Trophoblast cell (in vitro differentiated cells and primary cell): Measurements from ENCODE around the gene CGNL1.

ENCODE experiments used
- DNase-seq, 2 donors: peaks; one replicate each; pipeline ENCODE4 v3.0.0-alpha.2; 2016
- H2AFZ ChIP-seq: 2 replicates; pipeline ENCODE4 v1.6.1; 2013; ENCODE audit warnings: low read length, moderate library complexity, mild to moderate bottlenecking; ENCODE audit not compliant: insufficient read depth, poor library complexity
- H2AK5ac ChIP-seq: 2 replicates; pipeline ENCODE4 v1.6.1; 2013; ENCODE audit warnings: mild to moderate bottlenecking, low read length
- H2BK120ac ChIP-seq: 2 replicates; pipeline ENCODE4 v1.6.1; 2013; ENCODE audit warnings: low read length, mild to moderate bottlenecking, moderate library complexity; ENCODE audit not compliant: insufficient read depth, poor library complexity
- H2BK12ac ChIP-seq: 2 replicates; pipeline ENCODE4 v1.6.1; 2013; ENCODE audit warnings: mild to moderate bottlenecking, low read length, moderate library complexity
- H2BK5ac ChIP-seq: 2 replicates; pipeline ENCODE4 v1.6.1; 2013; ENCODE audit warnings: low read length, low read depth, moderate library complexity, mild to moderate bottlenecking; ENCODE audit not compliant: poor library complexity
- H3K14ac ChIP-seq: 2 replicates; pipeline ENCODE4 v1.6.1; 2013; ENCODE audit warnings: mild to moderate bottlenecking, low read length
- H3K18ac ChIP-seq: 2 replicates; pipeline ENCODE4 v1.6.1; 2013; ENCODE audit warnings: mild to moderate bottlenecking, low read length
- H3K23ac ChIP-seq: 2 replicates; pipeline ENCODE4 v1.6.1; 2013; ENCODE audit warnings: low read length
- H3K27ac ChIP-seq: 2 replicates; pipeline ENCODE4 v1.5.1; 2013; ENCODE audit warnings: low read depth, mild to moderate bottlenecking, inconsistent platforms, low read length, moderate library complexity
- H3K27me3 ChIP-seq: 2 replicates; pipeline ENCODE4 v1.6.1; 2013; ENCODE audit warnings: inconsistent platforms, mild to moderate bottlenecking, low read length, moderate library complexity; ENCODE audit not compliant: insufficient read depth
- H3K36me3 ChIP-seq, 2 experiments: 1 replicate in 1 of 2; 2 replicates in 1 of 2; pipeline ENCODE4 v1.6.1; 2013; ENCODE audit warnings: low read length in 2 of 2, mild to moderate bottlenecking in 2 of 2, moderate library complexity in 1 of 2; ENCODE audit not compliant: insufficient read depth in 2 of 2, control insufficient read depth in 1 of 2
- H3K4ac ChIP-seq: 2 replicates; pipeline ENCODE4 v1.6.1; 2013; ENCODE audit warnings: low read depth, mild to moderate bottlenecking, low read length, moderate library complexity
- H3K4me1 ChIP-seq, 2 experiments: 1 replicate in 1 of 2; 2 replicates in 1 of 2; pipeline ENCODE4 v1.6.1; 2013; ENCODE audit warnings: low read length in 2 of 2, mild to moderate bottlenecking in 2 of 2, moderate library complexity in 1 of 2; ENCODE audit not compliant: insufficient read depth in 2 of 2, control insufficient read depth in 1 of 2
- H3K4me2 ChIP-seq: 2 replicates; pipeline ENCODE4 v1.6.1; 2013; ENCODE audit warnings: inconsistent platforms, mild to moderate bottlenecking, low read length, moderate library complexity
- H3K4me3 ChIP-seq: 2 replicates; pipeline ENCODE4 v1.5.1; 2013; ENCODE audit warnings: mild to moderate bottlenecking, low read depth, low read length, inconsistent platforms
- H3K79me1 ChIP-seq: one replicate; pipeline ENCODE4 v1.6.1; 2013; ENCODE audit warnings: low read length
- H3K79me2 ChIP-seq: 2 replicates; pipeline ENCODE4 v1.6.1; 2013; ENCODE audit warnings: low read length, mild to moderate bottlenecking; ENCODE audit not compliant: control insufficient read depth, insufficient read depth, poor library complexity
- H3K9ac ChIP-seq: 2 replicates; pipeline ENCODE4 v1.6.1; 2013; ENCODE audit warnings: mild to moderate bottlenecking, low read length
- H3K9me3 ChIP-seq: 2 replicates; pipeline ENCODE4 v1.6.1; 2013; ENCODE audit warnings: low read depth, mild to moderate bottlenecking, control low read depth, inconsistent platforms, low read length; ENCODE audit not compliant: insufficient read depth
- H4K12ac ChIP-seq: 2 replicates; pipeline ENCODE4 v1.6.1; 2013; ENCODE audit warnings: low read depth, mild to moderate bottlenecking, low read length, moderate library complexity
- H4K8ac ChIP-seq: 2 replicates; pipeline ENCODE4 v1.6.1; 2013; ENCODE audit warnings: low read depth, mild to moderate bottlenecking, low read length, moderate library complexity
- H4K91ac ChIP-seq: one replicate; pipeline ENCODE4 v1.6.1; 2013; ENCODE audit warnings: low read depth, mild to moderate bottlenecking, low read length, moderate library complexity
- WGBS: extraction: QIAGEN DNeasy Blood & Tissue Kit; methylation state at CpG from one replicate; pipeline ENCODE4 v1.1.7; 2013; ENCODE audit warnings: missing lambda C conversion rate; ENCODE audit not compliant: insufficient read length, insufficient coverage; ENCODE audit errors: extremely low coverage; 5-methylcytosine and 5-hydroxymethylcytosine counted together

The CGNL1 gene

DNA sequence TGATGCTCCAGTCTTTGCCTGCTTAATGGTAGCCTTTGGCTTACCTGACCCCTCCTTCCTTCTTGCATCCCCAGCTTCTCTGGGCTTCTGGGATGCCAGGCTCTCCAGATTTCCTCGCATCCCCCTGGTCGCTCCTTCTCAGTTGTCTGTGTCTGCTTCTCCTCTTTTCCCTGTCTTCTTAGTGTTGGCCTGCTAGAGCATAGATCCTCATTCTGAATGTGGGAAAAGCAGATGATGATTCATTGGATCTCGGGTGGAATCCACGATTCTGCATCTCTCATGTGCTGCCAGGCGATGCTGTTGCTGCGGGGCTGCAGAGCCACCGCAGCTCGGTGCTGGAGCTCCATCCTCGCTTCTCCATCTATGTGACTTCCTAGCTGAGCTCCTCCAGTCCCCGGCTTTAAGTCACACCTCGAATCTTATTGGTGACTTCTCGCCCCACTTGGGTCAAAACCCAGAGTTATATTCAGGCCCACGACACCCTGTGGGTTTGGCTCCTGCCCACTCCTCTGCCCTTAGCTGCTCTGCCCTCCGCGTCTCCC lies 47.4 kb downstream of the CGNL1 start:
- Histone ChIP-seq H3K79me1 (peaks cover 10% of the 10 kb centered on the region), H3K9ac (no peak overlapping the region), H4K12ac (no peak overlapping the region), H4K8ac (no peak overlapping the region), H2AK5ac (no peak overlapping the region), H3K36me3 (no peaks in the 10 kb centered on the region), H2BK5ac (no peak overlapping the region), H3K4me2 (no peak overlapping the region), H3K18ac (no peak overlapping the region), H3K4me3 (no peak overlapping the region), H3K14ac (no peak overlapping the region), H3K27ac (no peak overlapping the region), H3K79me2 (peaks cover 1% of the 10 kb centered on the region), H4K91ac (no peak overlapping the region), H2BK12ac (peak overlapping the region; percentile 10), H2AFZ (no peak overlapping the region), H2BK120ac (no peak overlapping the region), H3K27me3 (no peaks in the 10 kb centered on the region), H3K4me1 (peaks cover 12 to 33% of the 10 kb centered on the region in 2 experiments), H3K4ac (no peak overlapping the region), H3K9me3 (peaks cover under 1% of the 10 kb centered on the region), H3K23ac (no peak overlapping the region)
- no peak for DNase-seq
- no CpG with 5 or more reads among the region's 15 CpGs for WGBS

DNA sequence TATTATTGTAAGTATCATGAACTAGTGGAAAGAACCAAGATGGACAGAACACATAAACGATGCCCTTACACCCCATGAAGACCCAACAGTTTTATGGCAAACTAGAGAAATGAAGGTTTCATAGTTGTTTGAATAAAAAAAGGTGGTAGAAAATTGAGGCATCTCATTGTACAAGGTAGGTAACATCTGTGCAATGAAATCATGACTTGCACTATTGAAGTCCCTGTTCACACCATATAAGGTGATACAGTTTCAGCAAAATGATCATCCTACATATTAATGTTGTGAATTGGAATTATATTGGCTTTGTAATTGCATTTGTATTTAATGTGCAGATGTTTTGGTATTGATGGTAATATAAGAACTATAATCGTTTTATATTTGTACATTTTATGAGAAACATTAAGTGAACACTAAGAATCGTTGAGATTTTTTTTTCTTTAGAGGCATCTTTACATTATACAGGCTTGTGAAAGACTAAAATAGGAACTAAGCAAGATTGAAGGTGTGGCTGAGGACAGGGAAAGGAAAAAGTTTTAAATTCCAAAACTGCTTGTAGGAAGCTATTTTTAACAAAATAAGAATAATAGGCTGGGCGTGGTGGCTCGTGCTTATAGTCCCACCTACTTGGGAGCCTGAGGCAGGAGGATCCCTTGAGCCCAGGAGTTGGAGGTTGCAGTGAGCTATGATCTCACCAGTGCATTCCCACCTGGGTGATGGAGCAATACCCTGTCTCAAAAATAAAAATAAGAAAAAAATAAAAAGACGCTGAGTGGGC lies 48.5 kb downstream of the CGNL1 start:
- H2BK5ac ChIP-seq = no peak overlapping the region
- WGBS = no CpG with 5 or more reads among the region's 6 CpGs
- peaks cover 12 to 33% of the 10 kb centered on the region in 2 experiments for H3K4me1 ChIP-seq

DNA sequence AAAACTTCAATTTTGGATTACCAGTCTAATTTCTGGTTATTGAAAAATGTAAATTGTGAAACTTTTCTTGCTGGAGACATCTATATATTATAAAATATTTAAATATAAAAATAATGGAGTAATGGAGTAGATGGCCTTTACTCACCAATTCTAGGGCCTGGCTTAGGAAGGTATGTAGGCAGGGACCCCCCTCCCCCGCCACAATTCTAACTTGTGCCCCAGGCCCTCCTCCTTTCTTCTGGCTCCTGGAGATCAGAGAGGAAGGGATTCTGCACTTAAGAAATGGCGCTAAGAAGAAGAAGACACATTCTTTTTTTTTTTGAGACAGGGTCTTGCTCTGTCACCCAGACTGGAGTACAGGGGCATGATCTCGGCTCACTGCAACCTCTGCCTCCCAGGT lies 49.5 kb downstream of the CGNL1 start:
- Histone ChIP-seq H3K4me2 (no peak overlapping the region), H3K4me3 (no peak overlapping the region), H3K23ac (no peak overlapping the region), H3K9me3 (no peaks in the 10 kb centered on the region), H3K79me2 (peaks cover 1% of the 10 kb centered on the region), H2BK5ac (no peak overlapping the region), H3K4me1 (peaks cover 12 to 33% of the 10 kb centered on the region in 2 experiments), H3K27ac (no peak overlapping the region), H2BK120ac (no peak overlapping the region), H3K27me3 (no peaks in the 10 kb centered on the region), H3K18ac (no peak overlapping the region), H4K91ac (no peak overlapping the region), H4K12ac (no peak overlapping the region), H3K14ac (no peak overlapping the region), H2AK5ac (no peak overlapping the region), H4K8ac (no peak overlapping the region), H3K4ac (no peak overlapping the region), H3K9ac (no peak overlapping the region), H2BK12ac (no peak overlapping the region), H3K36me3 (peaks cover 0 to 2% of the 10 kb centered on the region in 2 experiments), H3K79me1 (peaks cover 12% of the 10 kb centered on the region), H2AFZ (no peak overlapping the region)
- WGBS = no CpG with 5 or more reads among the region's 3 CpGs
- no peak for DNase-seq

More for the DNA sequence above, 48.5 kb downstream of the CGNL1 start:
- Histone ChIP-seq H3K4me2 (no peak overlapping the region), H3K79me1 (peaks cover 12% of the 10 kb centered on the region), H3K36me3 (peaks cover 0 to 1% of the 10 kb centered on the region in 2 experiments), H3K4me3 (no peak overlapping the region), H3K4ac (no peak overlapping the region), H4K8ac (no peak overlapping the region), H2BK120ac (no peak overlapping the region), H4K91ac (no peak overlapping the region), H3K23ac (no peak overlapping the region), H2AK5ac (no peak overlapping the region), H3K14ac (no peak overlapping the region), H3K27me3 (no peaks in the 10 kb centered on the region), H3K9me3 (no peaks in the 10 kb centered on the region), H3K27ac (no peak overlapping the region), H2AFZ (no peak overlapping the region), H4K12ac (no peak overlapping the region), H3K79me2 (peaks cover 1% of the 10 kb centered on the region), H3K18ac (no peak overlapping the region), H2BK12ac (no peak overlapping the region), H3K9ac (no peak overlapping the region)
- DNase-seq = peak; percentile 31 to 71

DNA sequence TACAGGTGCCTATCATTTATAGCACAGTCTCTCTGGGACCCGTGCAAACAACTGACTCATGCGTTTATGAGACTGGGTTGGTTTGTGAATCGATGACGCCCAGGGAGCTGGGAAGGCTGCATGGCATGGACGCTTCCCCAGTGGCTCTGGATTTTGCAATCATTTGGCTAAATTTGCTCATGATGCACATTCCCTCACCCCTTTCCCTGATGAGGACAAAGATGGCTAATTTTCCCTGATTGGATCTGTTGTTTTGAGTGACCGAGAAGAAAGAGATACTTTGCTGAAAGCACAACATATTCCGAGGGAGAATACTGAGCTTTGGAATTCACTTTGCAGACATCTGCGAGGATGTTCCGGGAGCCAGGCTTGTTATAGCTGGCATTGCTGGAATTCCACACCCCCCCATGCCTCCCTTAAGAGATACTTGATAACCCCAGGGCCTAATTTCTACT lies 51.1 kb downstream of the CGNL1 start:
- H3K27ac ChIP-seq = peak overlapping the region; percentile 95
- H2BK12ac ChIP-seq = no peak overlapping the region
- H4K8ac ChIP-seq = no peak overlapping the region
- DNase-seq = peak; percentile 77 to 91
- H3K18ac ChIP-seq = no peak overlapping the region
- H3K27me3 ChIP-seq = no peaks in the 10 kb centered on the region
- H3K4me3 ChIP-seq = no peak overlapping the region
- no peak overlapping the region for H3K9ac ChIP-seq
- H3K4ac ChIP-seq = no peak overlapping the region
- no peak overlapping the region for H2BK5ac ChIP-seq
- no peak overlapping the region for H4K12ac ChIP-seq
- no peak overlapping the region for H2BK120ac ChIP-seq
- no peak overlapping the region for H4K91ac ChIP-seq
- peaks cover 12% of the 10 kb centered on the region for H3K79me1 ChIP-seq
- no peaks in the 10 kb centered on the region for H3K9me3 ChIP-seq
- H3K14ac ChIP-seq = no peak overlapping the region
- peaks cover 0 to 2% of the 10 kb centered on the region in 2 experiments for H3K36me3 ChIP-seq
- no CpG with 5 or more reads among the region's 9 CpGs for WGBS
- H3K23ac ChIP-seq = no peak overlapping the region
- H3K4me2 ChIP-seq = peak overlapping the region; percentile 54
- H2AK5ac ChIP-seq = no peak overlapping the region
- H3K4me1 ChIP-seq = peaks cover 12 to 31% of the 10 kb centered on the region in 2 experiments
- no peak overlapping the region for H2AFZ ChIP-seq
- H3K79me2 ChIP-seq = peaks cover 1% of the 10 kb centered on the region
